HEK293 (cell line): ENCODE results near the gene ZNF296.

Experiments
- GLI4 ChIP-seq: fragments of 450-650 bp; formaldehyde crosslinking; IDR thresholded peaks from 2 replicates; pipeline ENCODE4 v1.5.1; 2016; ENCODE audit warnings: missing biosample characterization, missing genetic modification characterization
- GLIS1 ChIP-seq: fragments of 450-650 bp; formaldehyde crosslinking; IDR thresholded peaks from 2 replicates; pipeline ENCODE4 v1.5.1; 2016; ENCODE audit warnings: missing biosample characterization, missing genetic modification characterization
- HOXD13 ChIP-seq: sonication (generic); formaldehyde crosslinking; IDR thresholded peaks from 2 replicates; pipeline ENCODE4 v1.8.0; 2022; ENCODE audit warnings: missing genetic modification reagents, borderline replicate concordance
- KLF10 ChIP-seq: fragments of 450-650 bp; IDR thresholded peaks from 2 replicates; pipeline ENCODE4 v1.5.1; 2018; ENCODE audit warnings: missing biosample characterization, mild to moderate bottlenecking, missing genetic modification characterization
- PBX3 ChIP-seq: sonication (generic); formaldehyde crosslinking; IDR thresholded peaks from 2 replicates; pipeline ENCODE4 v1.8.1; 2022; ENCODE audit warnings: mild to moderate bottlenecking, moderate library complexity, missing genetic modification reagents
- REST ChIP-seq: fragments of 450-650 bp; formaldehyde crosslinking; IDR thresholded peaks from 2 replicates; pipeline ENCODE4 v1.5.1; 2016; ENCODE audit warnings: missing biosample characterization, missing genetic modification characterization
- WT1 ChIP-seq: fragments of 450-650 bp; formaldehyde crosslinking; IDR thresholded peaks from 2 replicates; pipeline ENCODE4 v1.5.1; 2016; ENCODE audit warnings: missing biosample characterization, missing genetic modification characterization
- ZBTB26 ChIP-seq: fragments of 450-650 bp; formaldehyde crosslinking; optimal IDR thresholded peaks from 2 replicates; pipeline ENCODE3; 2016; ENCODE audit warnings: missing biosample characterization, mild to moderate bottlenecking, missing genetic modification characterization
- ZFP37 ChIP-seq: fragments of 450-650 bp; formaldehyde crosslinking; IDR thresholded peaks from 2 replicates; pipeline ENCODE4 v1.5.1; 2016; ENCODE audit warnings: missing biosample characterization, missing genetic modification characterization
- ZFP69B ChIP-seq: fragments of 450-650 bp; formaldehyde crosslinking; IDR thresholded peaks from 2 replicates; pipeline ENCODE4 v1.5.1; 2016; ENCODE audit warnings: missing biosample characterization, missing genetic modification characterization
- ZNF121 ChIP-seq: fragments of 450-650 bp; formaldehyde crosslinking; IDR thresholded peaks from 2 replicates; pipeline ENCODE4 v1.5.1; 2016; ENCODE audit warnings: missing biosample characterization, missing genetic modification characterization
- ZNF184 ChIP-seq: fragments of 450-650 bp; IDR thresholded peaks from 2 replicates; pipeline ENCODE4 v1.5.1; 2018; ENCODE audit warnings: missing biosample characterization, mild to moderate bottlenecking, missing genetic modification characterization
- ZNF26 ChIP-seq: fragments of 450-650 bp; formaldehyde crosslinking; IDR thresholded peaks from 2 replicates; pipeline ENCODE4 v1.5.1; 2016; ENCODE audit warnings: missing biosample characterization, missing genetic modification characterization
- ZNF266 ChIP-seq: fragments of 450-650 bp; formaldehyde crosslinking; IDR thresholded peaks from 2 replicates; pipeline ENCODE4 v1.5.1; 2016; ENCODE audit warnings: missing biosample characterization, missing genetic modification characterization, low read depth
- ZNF311 ChIP-seq: fragments of 450-650 bp; formaldehyde crosslinking; IDR thresholded peaks from 2 replicates; pipeline ENCODE4 v1.5.1; 2017; ENCODE audit warnings: missing biosample characterization, missing genetic modification characterization, borderline replicate concordance
- ZNF48 ChIP-seq: fragments of 450-650 bp; formaldehyde crosslinking; IDR thresholded peaks from 2 replicates; pipeline ENCODE4 v1.5.1; 2016; ENCODE audit warnings: missing biosample characterization, missing genetic modification characterization
- ZNF518A ChIP-seq: fragments of 450-650 bp; formaldehyde crosslinking; conservative IDR thresholded peaks from 2 replicates; pipeline ENCODE4 v1.5.1; 2016; ENCODE audit warnings: low read depth, missing biosample characterization, missing genetic modification characterization
- ZNF580 ChIP-seq: fragments of 450-650 bp; formaldehyde crosslinking; IDR thresholded peaks from 2 replicates; pipeline ENCODE4 v1.5.1; 2016; ENCODE audit warnings: missing biosample characterization, missing genetic modification characterization
- ZNF610 ChIP-seq: fragments of 450-650 bp; formaldehyde crosslinking; IDR thresholded peaks from 2 replicates; pipeline ENCODE4 v1.5.1; 2016; ENCODE audit warnings: missing biosample characterization, missing genetic modification characterization, borderline replicate concordance
- ZNF629 ChIP-seq: fragments of 450-650 bp; formaldehyde crosslinking; IDR thresholded peaks from 2 replicates; pipeline ENCODE4 v1.5.1; 2017; ENCODE audit warnings: missing biosample characterization, missing genetic modification characterization
- ZNF704 ChIP-seq: fragments of 450-650 bp; formaldehyde crosslinking; IDR thresholded peaks from 2 replicates; pipeline ENCODE4 v1.5.1; 2016; ENCODE audit warnings: missing biosample characterization, missing genetic modification characterization
- ZNF768 ChIP-seq: fragments of 450-650 bp; formaldehyde crosslinking; IDR thresholded peaks from 2 replicates; pipeline ENCODE4 v1.5.1; 2018; ENCODE audit warnings: missing biosample characterization, mild to moderate bottlenecking, missing genetic modification characterization
- ZNF843 ChIP-seq: fragments of 450-650 bp; formaldehyde crosslinking; IDR thresholded peaks from 2 replicates; pipeline ENCODE4 v1.5.1; 2016; ENCODE audit warnings: missing biosample characterization, missing genetic modification characterization

The ZNF296 gene

GRCh38 chr19:45038931-45039893, 37.1 kb downstream of the ZNF296 start, which contains the start of gene CLASRP (continued):
- TF ChIP-seq ZNF184 (tag by site-specific recombination) (no peak), ZNF48 (tag by site-specific recombination) (no peak), HOXD13 (CRISPR knock-in tag) (no peak), ZNF26 (tag by site-specific recombination) (no peak), PBX3 (CRISPR knock-in tag) (peak; percentile 48; the same call in 1 of the 2 replicates), ZNF266 (tag by site-specific recombination) (no peak), WT1 (tag by site-specific recombination) (no peak; the same call in 1 of the 2 replicates), ZNF704 (tag by site-specific recombination) (0 out of 2 replicates have a peak, but pooled peaks have one; percentile 30), REST (tag by site-specific recombination) (no peak), ZFP37 (tag by site-specific recombination) (peak; percentile 74; the same call in 1 of the 2 replicates), GLIS1 (tag by site-specific recombination) (peak; percentile 53), ZNF518A (tag by site-specific recombination) (peak; percentile 96), ZNF629 (tag by site-specific recombination) (peak; percentile 60), KLF10 (tag by site-specific recombination) (0 out of 2 replicates have a peak, but pooled peaks have one; percentile 17), ZNF610 (tag by site-specific recombination) (peak; percentile 53; the same call in 1 of the 2 replicates), ZNF768 (tag by site-specific recombination) (no peak), ZNF311 (tag by site-specific recombination) (no peak), ZNF121 (tag by site-specific recombination) (no peak), ZNF843 (peak; percentile 53; the same call in 1 of the 2 replicates), ZNF580 (tag by site-specific recombination) (peak; percentile 38; the same call in 1 of the 2 replicates), ZBTB26 (tag by site-specific recombination) (peak; percentile 93), GLI4 (0 out of 2 replicates have a peak, but pooled peaks have one; percentile 19), ZFP69B (tag by site-specific recombination) (peak; percentile 62)
